Calu3 (cell line): ENCODE measurements around the gene C4BPA. TPM values are rescaled to one million over a fixed set of nuclear protein-coding genes. Genes with fewer than 3 reads are reported as not detected.

Source experiments
- BruUV-seq: library from RNA; stranded (reverse); fragments of 400-500 nt; replicated peaks from 2 replicates; lab custom pipeline; 2021; lab: Mats Ljungman, UMichigan
- CTCF ChIA-PET: fragments of 300-600 bp; sonication (Branson Sonifier 250); formaldehyde crosslinking; loops from one replicate; lab custom pipeline; 2022; ENCODE audit warnings: antibody characterized with exemption; lab: Charles Lee
- DNase-seq: peaks from one replicate; pipeline ENCODE4 v3.0.0; 2022
- H3K27ac Mint-ChIP-seq: one replicate; pipeline ENCODE4 v1.8.0; 2022; ENCODE audit warnings: mixed read lengths; ENCODE audit not compliant: unreplicated experiment
- H3K27me3 Mint-ChIP-seq: one replicate; pipeline ENCODE4 v1.8.0; 2022; ENCODE audit warnings: mixed read lengths; ENCODE audit not compliant: unreplicated experiment
- H3K36me3 Mint-ChIP-seq: one replicate; pipeline ENCODE4 v1.8.0; 2022; ENCODE audit warnings: mild to moderate bottlenecking, moderate library complexity, mixed read lengths; ENCODE audit not compliant: insufficient read depth, unreplicated experiment
- H3K4me1 Mint-ChIP-seq: one replicate; pipeline ENCODE4 v1.8.0; 2022; ENCODE audit warnings: mild to moderate bottlenecking, low read depth, mixed read lengths; ENCODE audit not compliant: unreplicated experiment
- H3K4me3 Mint-ChIP-seq: one replicate; pipeline ENCODE4 v1.8.0; 2022; ENCODE audit warnings: mild to moderate bottlenecking, low read depth, moderate library complexity, mixed read lengths; ENCODE audit not compliant: unreplicated experiment
- H3K9me3 Mint-ChIP-seq: one replicate; pipeline ENCODE4 v1.8.0; 2022; ENCODE audit warnings: low read depth, mixed read lengths; ENCODE audit not compliant: unreplicated experiment
- CTCF ChIP-seq: fragments of 200-600 bp; IDR thresholded peaks from one replicate; pipeline ENCODE4 v1.8.0; 2022; ENCODE audit warnings: antibody characterized with exemption; ENCODE audit not compliant: unreplicated experiment
- intact Hi-C: fragments of 100-400 bp; cut with micrococcal nuclease; formaldehyde crosslinking; loops from one replicate; pipeline ENCODE4 v1.10.0; 2022; ENCODE audit not compliant: unreplicated experiment
- total RNA-seq: library from RNA; stranded (reverse); gene quantifications from 2 replicates; pipeline ENCODE4 v1.2.3, GENCODE V29; 2022

C4BPA gene
- total RNA-seq, 1 experiment from 2014 or later, result 1.0 TPM

- no peak overlapping the region for H3K27ac Mint-ChIP-seq
- peaks cover 9% of the 10 kb centered on the region for H3K9me3 Mint-ChIP-seq
- no peaks in the 10 kb centered on the region for H3K36me3 Mint-ChIP-seq
- H3K4me3 Mint-ChIP-seq, result no peak overlapping the region
- intact Hi-C loops, result no loop called here
- H3K27me3 Mint-ChIP-seq, result no peaks in the 10 kb centered on the region
- CTCF ChIA-PET, result no interaction called here
- H3K4me1 Mint-ChIP-seq, result no peaks in the 10 kb centered on the region
- DNase-seq, result no peak
- no TSS peak for BruUV-seq
- no peak for TF ChIP-seq CTCF
Measured at GRCh38 chr1:207130252-207131036, 26.4 kb downstream of the C4BPA start.

GRCh38 chr1:207131163-207131562 lies 27.1 kb downstream of the C4BPA start:
- no peaks in the 10 kb centered on the region for H3K36me3 Mint-ChIP-seq

GRCh38 chr1:207134581-207134980 lies 30.5 kb downstream of the C4BPA start:
- CTCF ChIA-PET, result interaction anchor here (0.7 kb wide), 1 partner anchor 9 kb away, joined by 3 read pairs; no protein-coding TSS in a partner anchor
- H3K36me3 Mint-ChIP-seq, result no peaks in the 10 kb centered on the region
- TF ChIP-seq CTCF, result no peak
- no TSS peak for BruUV-seq
- H3K9me3 Mint-ChIP-seq, result no peaks in the 10 kb centered on the region
- no peak for DNase-seq
- no peak overlapping the region for H3K4me3 Mint-ChIP-seq
- intact Hi-C loops, result no loop called here
- peaks cover 8% of the 10 kb centered on the region for H3K27me3 Mint-ChIP-seq
- H3K4me1 Mint-ChIP-seq, result no peaks in the 10 kb centered on the region
- H3K27ac Mint-ChIP-seq, result no peak overlapping the region

More at GRCh38 chr1:207131163-207131562, 27.1 kb downstream of the C4BPA start:
- no peak for DNase-seq
- no peak overlapping the region for H3K27ac Mint-ChIP-seq
- CTCF ChIA-PET, result no interaction called here
- intact Hi-C loops, result no loop called here
- H3K4me3 Mint-ChIP-seq, result no peak overlapping the region
- no peaks in the 10 kb centered on the region for H3K4me1 Mint-ChIP-seq
- TF ChIP-seq CTCF, result no peak
- peaks cover under 1% of the 10 kb centered on the region for H3K27me3 Mint-ChIP-seq
- peaks cover 9% of the 10 kb centered on the region for H3K9me3 Mint-ChIP-seq
- no TSS peak for BruUV-seq

GRCh38 chr1:207139616-207140015 lies 35.6 kb downstream of the C4BPA start:
- Mint-ChIP-seq H3K27me3 (peaks cover 8% of the 10 kb centered on the region), H3K4me1 (no peaks in the 10 kb centered on the region), H3K4me3 (no peak overlapping the region), H3K27ac (no peak overlapping the region), H3K36me3 (no peaks in the 10 kb centered on the region), H3K9me3 (no peaks in the 10 kb centered on the region)
- CTCF ChIA-PET, result no interaction called here
- intact Hi-C loops, result no loop called here
- DNase-seq, result no peak
- TF ChIP-seq CTCF, result no peak
- no TSS peak for BruUV-seq
